Hair follicular keratinocyte (primary cell): Measurements from ENCODE around the gene YY1AP1. TPM values are rescaled to one million over a fixed set of nuclear protein-coding genes. Genes with fewer than 3 reads are reported as not detected.

Experiments
- total RNA-seq: library from RNA; depleted of rRNA; stranded (reverse); fragments of >200 nt; gene quantifications from 2 replicates; pipeline ENCODE4 v1.2.3, GENCODE V29; 2015

The YY1AP1 gene, protein sequence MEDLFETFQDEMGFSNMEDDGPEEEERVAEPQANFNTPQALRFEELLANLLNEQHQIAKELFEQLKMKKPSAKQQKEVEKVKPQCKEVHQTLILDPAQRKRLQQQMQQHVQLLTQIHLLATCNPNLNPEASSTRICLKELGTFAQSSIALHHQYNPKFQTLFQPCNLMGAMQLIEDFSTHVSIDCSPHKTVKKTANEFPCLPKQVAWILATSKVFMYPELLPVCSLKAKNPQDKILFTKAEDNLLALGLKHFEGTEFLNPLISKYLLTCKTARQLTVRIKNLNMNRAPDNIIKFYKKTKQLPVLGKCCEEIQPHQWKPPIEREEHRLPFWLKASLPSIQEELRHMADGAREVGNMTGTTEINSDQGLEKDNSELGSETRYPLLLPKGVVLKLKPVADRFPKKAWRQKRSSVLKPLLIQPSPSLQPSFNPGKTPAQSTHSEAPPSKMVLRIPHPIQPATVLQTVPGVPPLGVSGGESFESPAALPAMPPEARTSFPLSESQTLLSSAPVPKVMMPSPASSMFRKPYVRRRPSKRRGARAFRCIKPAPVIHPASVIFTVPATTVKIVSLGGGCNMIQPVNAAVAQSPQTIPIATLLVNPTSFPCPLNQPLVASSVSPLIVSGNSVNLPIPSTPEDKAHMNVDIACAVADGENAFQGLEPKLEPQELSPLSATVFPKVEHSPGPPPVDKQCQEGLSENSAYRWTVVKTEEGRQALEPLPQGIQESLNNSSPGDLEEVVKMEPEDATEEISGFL
- total RNA-seq: 22.3 and 40.9 TPM in 2 replicates

DNA sequence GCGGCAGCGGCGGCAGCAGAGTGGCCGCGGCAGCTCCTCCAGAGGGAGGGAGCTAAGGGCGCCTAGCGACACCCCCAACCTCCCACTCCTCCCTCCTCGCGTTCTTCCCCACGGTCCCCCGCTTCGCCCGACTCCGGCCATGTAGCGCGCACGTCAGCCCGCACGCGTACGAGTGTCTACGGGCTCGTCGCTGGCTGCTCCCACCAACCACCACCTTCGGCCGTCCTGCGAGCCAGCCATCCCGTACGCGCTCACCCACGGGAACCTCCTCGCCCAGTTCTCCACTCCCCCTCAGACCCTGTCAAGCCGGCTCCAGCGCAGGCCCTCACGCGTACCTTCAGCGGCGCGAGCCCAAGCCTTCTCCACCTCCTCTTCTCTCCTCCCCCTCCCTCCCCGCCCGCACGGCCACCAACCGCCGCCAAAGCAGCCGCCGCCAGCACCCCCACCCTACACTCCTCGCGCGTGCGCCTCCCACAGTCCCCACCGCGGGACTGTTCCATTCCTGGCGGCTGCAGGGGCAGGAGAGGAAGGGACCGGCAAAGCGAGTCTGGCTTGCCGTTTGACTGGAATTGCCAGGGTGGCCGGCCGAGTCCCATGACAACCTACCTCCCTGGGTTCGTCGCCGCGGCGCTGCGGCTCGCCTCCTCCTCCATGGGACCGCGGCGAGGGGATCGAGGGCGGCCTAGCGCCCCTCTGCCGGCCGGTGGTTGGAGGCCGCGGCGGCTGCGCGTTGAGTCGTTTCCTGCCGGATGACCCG, at the start of gene YY1AP1:
YY1AP1 (minus strand) TSS at position 451 of the 757 bp plus-strand sequence. CDS start 8,338 bp downstream, outside the sequence.

GRCh38 chr1:155689081-155689607, 570 bp upstream of the YY1AP1 start, which contains the start of gene DAP3:
DAP3 (plus strand) TSS chr1:155689091; CDS start chr1:155709780, 20,689 bp downstream.

GRCh38 chr1:155609515-155610256, 78.9 kb downstream of the YY1AP1 start, which contains the start of gene MSTO1:
MSTO1 (plus strand) TSS chr1:155610218; CDS start chr1:155610249, 31 bp downstream.

Other genes with a start within 250 kb of the YY1AP1 start
- 8.3 and 11.8 TPM in 2 replicates for gene ASH1L, start 126.0 kb downstream of the YY1AP1 start, total RNA-seq
- gene MSTO1, start 78.6 kb downstream of the YY1AP1 start, total RNA-seq: 10.9 and 15.8 TPM in 2 replicates
- 143 and 167 TPM in 2 replicates for gene DAP3, start 317 bp upstream of the YY1AP1 start, total RNA-seq
- 14.8 and 19.3 TPM in 2 replicates for gene GON4L, start 168.4 kb upstream of the YY1AP1 start, total RNA-seq
- gene SYT11, start 170.8 kb upstream of the YY1AP1 start, total RNA-seq: 0.62 and 0.80 TPM in 2 replicates
- gene RIT1, start 222.6 kb upstream of the YY1AP1 start, total RNA-seq: 17.6 and 19.8 TPM in 2 replicates
- 11.9 and 19.1 TPM in 2 replicates for gene KHDC4, start 245.6 kb upstream of the YY1AP1 start, total RNA-seq